ENCODE measurements around the gene ZC3H11A. TPM values are rescaled to one million over a fixed set of nuclear protein-coding genes. Genes with fewer than 3 reads are reported as not detected.
"Not testable (repeated sequence)": the region's sequence is repeated elsewhere in the genome, so short reads cannot be mapped to it uniquely, and the experiment has no call there.

The ZC3H11A gene
- total and polyA plus RNA-seq, 2 of the 4 experiments (the other 2 are of a cell fraction), result 52.1 to 66.5 TPM

DNA sequence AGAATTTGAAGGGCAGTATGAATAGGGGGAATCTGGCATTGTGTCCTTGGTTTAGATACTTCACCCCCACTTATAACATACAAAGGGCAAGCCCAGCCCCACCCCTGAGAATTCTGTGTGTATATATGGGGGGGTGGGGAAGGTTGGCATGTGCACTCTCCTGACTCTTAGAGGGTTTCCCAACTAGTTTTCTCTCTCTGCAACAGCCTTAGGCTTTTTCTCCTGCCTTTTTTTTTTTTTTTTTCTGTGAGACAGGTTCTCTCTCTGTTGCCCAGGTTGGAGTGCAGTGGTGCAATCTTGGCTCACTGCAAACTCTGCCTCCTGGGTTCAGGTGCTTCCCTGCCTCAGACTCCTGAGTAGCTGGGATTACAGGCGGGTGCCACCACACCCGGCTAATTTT lies 2.9 kb upstream of the ZC3H11A start:
- in situ Hi-C loops (cut with MboI; ENCODE audit: low sequenced_read_pairs), result no loop called here

DNA sequence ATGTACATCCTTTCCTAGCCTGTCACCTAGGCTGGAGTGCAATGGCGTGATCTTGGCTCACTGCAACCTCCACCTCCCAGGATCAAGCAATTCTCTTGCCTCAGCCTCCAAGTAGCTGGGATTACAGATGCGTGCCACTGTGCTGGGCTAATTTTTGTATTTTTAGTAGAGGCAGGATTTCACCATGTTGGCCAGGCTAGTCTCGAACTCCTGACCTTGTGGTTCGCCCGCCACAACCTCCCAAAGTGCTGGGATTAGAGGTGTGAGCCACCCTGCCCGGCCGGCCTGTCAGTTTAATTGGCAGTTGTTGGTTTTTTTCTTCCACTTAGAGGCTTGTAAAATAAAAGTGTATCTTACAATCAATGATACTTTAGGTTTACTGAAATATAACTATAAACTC lies 1.9 kb upstream of the ZC3H11A start:
- H3K9me3 ChIP-seq (ENCODE audit: control insufficient read depth, insufficient read depth, low read length); H4K5ac ChIP-seq (ENCODE audit: low read depth, low read length); dilution Hi-C loops (cut with HindIII; ENCODE audit: low sequenced_read_pairs, unreplicated experiment); DNase-seq; H2BK120ac ChIP-seq (ENCODE audit: low read depth, low read length); H3K27me3 ChIP-seq (ENCODE audit: control insufficient read depth, insufficient read depth, low read length); H3K56ac ChIP-seq (ENCODE audit: extremely low read depth, insufficient read depth, low read length); H2BK5ac ChIP-seq (ENCODE audit: low read depth, low read length, poor library complexity, severe bottlenecking); H2AK9ac ChIP-seq (replicated peaks; ENCODE audit: low read depth, low read length, poor library complexity); H3K18ac ChIP-seq (ENCODE audit: low read depth, low read length); H3K4me3 ChIP-seq (ENCODE audit: insufficient read depth, low read depth, low read length); H3K4me2 ChIP-seq (ENCODE audit: low read depth, low read length); H2AFZ ChIP-seq (replicated peaks; ENCODE audit: low read length, poor library complexity); ATAC-seq (ENCODE audit: low read depth); in situ Hi-C loops (cut with MboI; ENCODE audit: low sequenced_read_pairs); H3K9ac ChIP-seq (ENCODE audit: low read depth, low read length); H3K4ac ChIP-seq (ENCODE audit: low read depth, low read length); H2BK20ac ChIP-seq (ENCODE audit: low read depth, low read length); H3K14ac ChIP-seq (replicated peaks; ENCODE audit: low read depth, low read length); intact Hi-C loops (cut with micrococcal nuclease); H2AK5ac ChIP-seq (ENCODE audit: low read depth, low read length); H3K23ac ChIP-seq (ENCODE audit: low read depth, low read length); H2BK15ac ChIP-seq (ENCODE audit: low read depth, low read length); H3K4me1 ChIP-seq (ENCODE audit: control insufficient read depth, insufficient read depth, low read length); H4K8ac ChIP-seq (ENCODE audit: low read depth in 2 of 2, low read length in 2 of 2); H3K27ac ChIP-seq (ENCODE audit: insufficient read depth, low read length); H4K91ac ChIP-seq (ENCODE audit: insufficient read depth, low read depth, low read length); BruUV-seq (replicated peaks); H3K9me1 ChIP-seq (ENCODE audit: insufficient read depth, low read length); CTCF ChIA-PET; POLR2A ChIA-PET (ENCODE audit: unreplicated experiment): not testable (repeated sequence)
- Histone ChIP-seq H3K79me1 (ENCODE audit: low read depth in 1 of 2, low read length in 2 of 2) (peaks cover 7 to 25% of the 10 kb centered on the region in 2 experiments; a peak in 3 of 4 replicates), H3K36me3 (ENCODE audit: control insufficient read depth, insufficient read depth, low read length) (peaks cover 10% of the 10 kb centered on the region), H4K20me1 (ENCODE audit: insufficient read depth, low read length) (peaks cover 26% of the 10 kb centered on the region)
- WGBS, 2 experiments (ENCODE audit: extremely low coverage in 2 of 2, insufficient read length in 1 of 2), result no CpG with 5 or more reads among the region's 7 CpGs

More for the DNA sequence above, 2.9 kb upstream of the ZC3H11A start:
- H2BK5ac ChIP-seq (ENCODE audit: low read depth, low read length, poor library complexity, severe bottlenecking), result no peak overlapping the region
- no peak overlapping the region for H3K14ac ChIP-seq (replicated peaks; ENCODE audit: low read depth, low read length)
- H3K18ac ChIP-seq (ENCODE audit: low read depth, low read length), result no peak overlapping the region
- no TSS peak for BruUV-seq (replicated peaks)
- H3K56ac ChIP-seq (ENCODE audit: extremely low read depth, insufficient read depth, low read length), result no peak overlapping the region
- no peak overlapping the region for H3K4me3 ChIP-seq (ENCODE audit: insufficient read depth, low read depth, low read length)
- H2BK15ac ChIP-seq (ENCODE audit: low read depth, low read length), result no peak overlapping the region
- peaks cover 15% of the 10 kb centered on the region; the same call in 1 of the 2 replicates for H4K20me1 ChIP-seq (ENCODE audit: insufficient read depth, low read length)
- POLR2A ChIA-PET (ENCODE audit: unreplicated experiment), result interaction anchor here (0.6 kb wide), 1 partner anchor 100 kb away, joined by 9 read pairs; no protein-coding TSS in a partner anchor
- WGBS, 2 experiments (ENCODE audit: extremely low coverage in 2 of 2, insufficient read length in 1 of 2), result no CpG with 5 or more reads among the region's 2 CpGs
- H4K5ac ChIP-seq (ENCODE audit: low read depth, low read length), result no peak overlapping the region
- no peaks in the 10 kb centered on the region for H3K27me3 ChIP-seq (ENCODE audit: control insufficient read depth, insufficient read depth, low read length)
- no peak overlapping the region for H3K27ac ChIP-seq (ENCODE audit: insufficient read depth, low read length)
- no peak overlapping the region for H2AK5ac ChIP-seq (ENCODE audit: low read depth, low read length)
- DNase-seq, result no peak
- no peak overlapping the region for H3K9ac ChIP-seq (ENCODE audit: low read depth, low read length)
- dilution Hi-C loops (cut with HindIII; ENCODE audit: low sequenced_read_pairs, unreplicated experiment), result no loop called here
- no peak overlapping the region for H4K91ac ChIP-seq (ENCODE audit: insufficient read depth, low read depth, low read length)
- no peak overlapping the region for H2AFZ ChIP-seq (replicated peaks; ENCODE audit: low read length, poor library complexity)
- H3K4ac ChIP-seq (ENCODE audit: low read depth, low read length), result no peak overlapping the region
- H3K23ac ChIP-seq (ENCODE audit: low read depth, low read length), result no peak overlapping the region
- no peak overlapping the region for H2BK120ac ChIP-seq (ENCODE audit: low read depth, low read length)
- CTCF ChIA-PET, result interaction anchor here (0.6 kb wide), 1 partner anchor 537 kb away, joined by 3 read pairs; no protein-coding TSS in a partner anchor
- no peak overlapping the region for H2BK20ac ChIP-seq (ENCODE audit: low read depth, low read length)
- H3K9me3 ChIP-seq (ENCODE audit: control insufficient read depth, insufficient read depth, low read length), result peaks cover 2% of the 10 kb centered on the region; the same call in 1 of the 2 replicates
- no peak overlapping the region for H4K8ac ChIP-seq (ENCODE audit: low read depth in 2 of 2, low read length in 2 of 2)
- intact Hi-C loops (cut with micrococcal nuclease), result no loop called here
- H2AK9ac ChIP-seq (replicated peaks; ENCODE audit: low read depth, low read length, poor library complexity), result no peak overlapping the region
- H3K36me3 ChIP-seq (ENCODE audit: control insufficient read depth, insufficient read depth, low read length), result peaks cover 2% of the 10 kb centered on the region; the same call in 1 of the 2 replicates
- ATAC-seq (ENCODE audit: low read depth), result no peak
- H3K79me1 ChIP-seq (ENCODE audit: low read depth in 1 of 2, low read length in 2 of 2), result peaks cover 0 to 15% of the 10 kb centered on the region in 2 experiments; a peak in 2 of 4 replicates
- no peaks in the 10 kb centered on the region for H3K9me1 ChIP-seq (ENCODE audit: insufficient read depth, low read length)
- H3K4me2 ChIP-seq (ENCODE audit: low read depth, low read length), result no peak overlapping the region
- TF ChIP-seq RCOR1 (IDR thresholded peaks at IDR 0.05; ENCODE audit: insufficient replicate concordance, low read length) (no peak), BHLHE40 (IDR thresholded peaks at IDR 0.05; ENCODE audit: low read depth, low read length) (no peak), NFE2L2 (IDR thresholded peaks at IDR 0.05; ENCODE audit: low read depth, low read length) (no peak), MXI1 (IDR thresholded peaks at IDR 0.05; ENCODE audit: borderline replicate concordance, low read depth, low read length) (no peak), CEBPB (IDR thresholded peaks at IDR 0.05; ENCODE audit: low read depth, low read length) (no peak), MAFK (IDR thresholded peaks at IDR 0.05; ENCODE audit: low read depth, low read length) (no peak)
- no peaks in the 10 kb centered on the region; the same call in 1 of the 2 replicates for H3K4me1 ChIP-seq (ENCODE audit: control insufficient read depth, insufficient read depth, low read length)
